NAMALWA (cell line): Measurements from ENCODE around the gene SMPD3.
A peak's percentile ranks its signal among the peaks of the same experiment; 100 is the strongest.

ENCODE experiments used
- DNase-seq: peaks from one replicate; pipeline ENCODE4 v3.0.0-alpha.2; 2015; ENCODE audit warnings: low spot score

The SMPD3 gene

GRCh38 chr16:68380676-68381362, 67.5 kb downstream of the SMPD3 start:
- no peak for DNase-seq

DNA sequence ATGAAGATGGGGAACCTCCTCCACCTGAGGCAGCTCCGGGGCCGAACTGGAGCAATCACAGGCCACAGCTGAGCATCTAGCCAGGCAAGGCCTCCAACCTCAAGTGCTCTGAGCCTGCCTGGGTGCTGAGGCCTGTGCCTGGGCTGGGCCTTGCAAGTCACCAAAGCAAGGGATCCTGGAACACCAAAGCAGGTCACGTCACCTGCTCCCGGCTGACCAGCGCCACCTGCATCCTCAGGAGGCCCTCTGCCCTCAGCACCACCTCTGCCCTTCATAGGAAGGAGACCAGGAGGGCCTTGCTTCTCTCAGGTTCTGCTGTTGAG, 68.0 kb downstream of the SMPD3 start:
- DNase-seq, result no peak

DNA sequence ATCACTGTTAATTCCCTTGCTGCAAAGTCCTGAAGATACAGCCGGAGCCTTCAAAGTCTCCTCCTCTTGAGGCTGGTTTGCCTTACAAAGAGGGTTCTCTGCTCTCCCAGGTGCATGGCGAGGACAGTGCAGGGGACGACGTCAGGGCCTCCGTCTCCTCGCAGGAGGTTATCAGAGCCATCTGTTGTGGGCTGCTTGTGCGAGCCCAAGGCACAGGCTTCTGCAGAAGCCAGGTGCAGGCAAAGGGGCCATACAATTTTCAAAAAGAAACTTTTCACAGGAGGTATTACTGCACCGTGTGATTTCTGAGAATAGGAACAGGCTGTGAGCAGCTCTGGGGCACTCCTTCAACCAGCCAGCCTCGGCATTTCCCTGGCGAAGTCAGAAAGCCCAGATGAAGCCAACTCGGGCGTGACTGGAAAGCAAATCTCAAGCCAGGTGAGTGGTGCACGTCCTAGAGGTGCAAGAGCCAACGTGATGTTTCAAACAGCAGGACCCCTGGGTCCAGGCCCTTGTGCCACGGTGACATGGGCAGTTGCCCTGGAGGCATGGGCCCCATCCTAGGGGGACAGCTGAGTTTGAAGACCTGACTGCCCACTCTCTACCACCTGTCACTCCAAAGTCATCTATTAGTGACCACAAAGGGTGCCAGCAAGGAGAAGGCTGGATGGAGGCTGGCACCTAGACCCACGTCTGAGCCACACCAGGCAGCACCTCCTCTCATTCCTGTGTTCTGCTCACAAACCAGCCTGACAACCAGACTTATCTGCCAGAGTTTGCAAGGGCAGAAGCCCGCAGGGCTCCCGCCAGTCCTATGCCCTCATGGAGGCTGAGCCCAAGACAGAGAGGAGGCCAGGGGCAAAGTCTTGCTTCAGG, 68.6 kb downstream of the SMPD3 start:
- DNase-seq, result peak; percentile 62

- DNase-seq, result no peak
Measured at GRCh38 chr16:68378436-68379415, 69.6 kb downstream of the SMPD3 start.

DNA sequence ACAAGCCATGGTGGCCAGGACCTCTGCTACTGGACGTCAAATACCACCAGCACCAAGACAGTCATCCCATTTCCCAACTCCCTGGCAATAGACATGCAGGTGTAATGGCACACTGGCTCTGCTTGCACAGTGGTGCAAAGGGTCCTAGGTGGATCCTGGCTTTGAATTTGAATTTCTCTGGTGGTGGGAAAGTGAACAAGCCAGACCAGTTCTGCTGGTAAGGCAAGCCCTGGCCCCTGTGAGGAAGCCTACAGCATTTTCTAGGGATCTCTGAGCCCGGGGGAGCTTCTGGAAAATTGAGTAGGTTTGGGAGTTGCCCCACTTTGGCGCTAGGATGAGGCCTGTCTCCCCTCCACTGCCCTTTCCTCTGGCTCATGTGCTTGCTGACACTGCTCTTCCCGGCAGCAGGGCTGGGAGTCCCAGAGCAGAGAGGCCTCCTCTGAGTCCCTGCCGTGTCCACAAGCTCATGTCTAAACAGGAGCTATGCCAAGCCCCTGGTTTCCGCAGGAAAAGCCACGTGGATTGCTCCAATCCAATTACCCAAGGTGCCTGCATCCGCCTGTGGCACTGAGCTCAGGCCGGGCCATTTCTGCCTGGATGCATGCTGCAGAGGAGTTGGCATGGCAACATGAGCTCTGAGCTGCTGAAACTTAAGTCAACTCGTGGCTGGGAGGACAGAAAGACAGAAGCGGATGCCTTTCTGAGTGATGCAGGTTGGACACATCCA, 70.5 kb downstream of the SMPD3 start:
- DNase-seq, result no peak

DNA sequence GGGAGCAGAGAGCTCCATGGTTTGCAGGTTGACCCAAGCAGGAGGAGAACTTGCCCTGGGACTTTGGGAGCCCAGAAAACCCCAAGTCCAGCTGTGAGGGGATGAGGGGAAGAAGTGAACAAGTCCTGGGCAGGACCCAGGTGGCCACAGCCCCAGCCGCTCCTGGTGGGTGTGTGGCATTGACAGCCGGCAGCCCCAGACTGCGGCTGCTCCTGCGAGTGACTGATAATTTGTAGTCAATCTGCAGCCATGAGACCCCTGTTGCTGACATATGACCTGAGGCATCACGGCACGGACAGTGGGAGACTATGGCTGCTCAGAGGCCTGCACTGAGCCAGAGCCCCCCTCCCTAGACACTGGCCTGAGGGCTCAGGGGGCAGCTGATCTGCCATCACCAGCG, 71.1 kb downstream of the SMPD3 start:
- no peak for DNase-seq

- DNase-seq, result no peak
Measured at GRCh38 chr16:68376590-68376989, 71.7 kb downstream of the SMPD3 start.

- no peak for DNase-seq
Measured at GRCh38 chr16:68375801-68376536, 72.3 kb downstream of the SMPD3 start.

DNA sequence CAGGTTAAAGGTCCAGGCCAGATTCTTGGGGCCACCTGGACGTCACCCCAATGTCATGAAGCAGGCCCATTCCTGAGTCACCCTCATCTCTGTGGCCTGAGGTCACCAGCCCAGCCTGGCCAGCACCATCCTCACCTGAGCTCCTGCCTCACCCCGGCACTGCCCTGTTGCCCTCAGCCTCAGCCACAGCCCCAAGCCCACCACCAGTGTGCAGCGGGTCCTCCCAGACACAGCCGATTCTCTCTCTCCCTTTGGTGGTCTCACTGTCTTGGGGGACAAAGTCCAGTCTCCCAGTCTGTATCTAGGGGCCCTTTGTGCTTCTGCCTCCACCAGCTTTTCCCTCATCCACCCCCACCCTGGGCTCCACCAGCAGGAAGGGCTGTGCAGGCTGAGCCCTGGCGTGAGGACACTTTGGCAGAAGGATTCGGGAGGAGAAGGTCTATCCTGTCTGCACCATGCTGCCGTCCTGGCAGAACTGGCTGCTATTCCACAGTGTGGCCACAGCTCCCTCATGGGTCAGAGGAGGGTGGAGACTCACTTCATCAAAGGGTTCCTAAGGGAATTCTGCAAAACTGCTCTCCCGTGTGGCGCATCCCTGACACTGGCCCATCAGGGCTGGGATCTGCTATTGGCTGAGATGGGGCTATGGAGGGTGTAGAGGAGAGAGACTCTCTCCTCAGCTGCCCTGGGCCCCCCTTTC, 73.2 kb downstream of the SMPD3 start:
- no peak for DNase-seq

DNA sequence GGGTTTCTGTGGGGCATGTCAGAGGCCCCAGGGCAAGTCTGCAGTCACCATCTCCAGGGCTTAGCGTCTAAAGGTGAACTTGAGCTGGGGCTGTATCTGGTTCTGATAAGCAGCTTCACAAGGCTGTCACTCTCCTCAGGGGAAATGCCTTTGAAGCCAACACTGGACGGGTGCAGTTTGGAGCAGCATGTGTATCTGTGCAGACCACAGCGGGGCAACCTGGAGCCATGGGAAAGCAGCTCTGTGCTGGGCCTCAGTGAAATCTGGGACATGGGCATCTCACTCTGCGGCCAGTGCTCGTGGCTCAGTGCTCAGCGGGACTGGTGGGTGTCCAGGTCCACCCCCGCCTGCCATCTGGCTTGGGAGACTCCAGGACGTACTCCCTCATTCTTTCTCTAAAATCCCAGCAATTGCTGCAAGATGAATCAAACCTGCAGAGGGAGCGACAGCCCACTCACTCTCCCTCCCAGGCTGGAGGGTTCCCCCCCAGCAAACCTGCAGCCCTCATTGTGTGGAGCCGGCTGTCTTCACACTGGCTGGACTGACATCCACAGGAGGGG, 74.0 kb downstream of the SMPD3 start:
- no peak for DNase-seq

DNA sequence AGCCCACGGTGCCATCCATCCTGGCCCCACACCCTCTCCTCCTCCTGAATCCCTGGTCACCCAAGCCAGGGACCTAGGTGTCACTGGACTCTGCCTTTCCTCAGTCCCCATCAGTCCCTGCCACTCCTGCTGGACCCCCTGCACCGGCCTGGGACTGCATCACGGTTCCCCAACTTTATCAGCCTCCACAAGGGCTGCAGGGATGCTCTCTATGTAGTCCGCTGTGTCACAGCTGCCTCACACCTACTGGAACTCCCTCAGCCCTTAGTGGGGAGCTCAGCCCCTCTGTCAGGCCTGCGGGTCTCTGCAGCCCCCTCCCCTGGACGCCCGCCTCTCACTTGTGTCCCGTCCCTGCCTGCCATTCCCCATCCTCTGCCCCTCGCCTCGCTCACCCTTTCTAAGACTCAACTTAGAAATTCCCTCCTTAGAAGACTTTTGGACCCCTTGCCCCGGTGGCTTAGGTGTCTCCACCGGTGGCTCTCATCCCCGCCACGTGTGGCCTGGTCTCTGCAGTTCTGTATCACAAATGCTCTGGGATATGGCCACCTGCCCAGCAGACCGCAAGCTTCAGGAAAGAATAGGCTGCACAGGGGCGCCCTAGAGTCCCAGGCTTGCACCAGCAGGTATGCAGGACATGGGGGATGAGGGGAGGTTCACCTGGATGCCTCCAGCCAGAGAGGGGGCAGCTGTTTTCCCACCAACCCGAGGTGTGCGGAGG, 74.6 kb downstream of the SMPD3 start:
- DNase-seq, result no peak

GRCh38 chr16:68372806-68373205, 75.5 kb downstream of the SMPD3 start:
- DNase-seq, result no peak

DNA sequence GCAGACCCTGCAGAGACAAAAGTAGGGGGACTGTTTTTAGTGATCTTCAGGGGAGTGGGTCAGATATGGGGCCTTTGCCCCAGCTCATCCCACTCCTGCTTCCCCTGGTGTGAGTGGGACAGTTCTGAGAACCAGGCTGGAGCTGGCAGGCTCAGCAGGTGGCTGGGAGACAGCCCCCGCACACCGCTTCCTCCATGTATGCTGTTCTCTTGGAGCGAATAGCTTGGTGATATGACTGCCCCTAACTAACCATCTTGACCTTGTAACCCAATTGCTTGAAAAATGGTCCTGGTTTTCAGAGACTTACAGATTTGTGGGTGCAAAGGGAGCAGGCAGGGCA, 76.0 kb downstream of the SMPD3 start:
- no peak for DNase-seq

DNA sequence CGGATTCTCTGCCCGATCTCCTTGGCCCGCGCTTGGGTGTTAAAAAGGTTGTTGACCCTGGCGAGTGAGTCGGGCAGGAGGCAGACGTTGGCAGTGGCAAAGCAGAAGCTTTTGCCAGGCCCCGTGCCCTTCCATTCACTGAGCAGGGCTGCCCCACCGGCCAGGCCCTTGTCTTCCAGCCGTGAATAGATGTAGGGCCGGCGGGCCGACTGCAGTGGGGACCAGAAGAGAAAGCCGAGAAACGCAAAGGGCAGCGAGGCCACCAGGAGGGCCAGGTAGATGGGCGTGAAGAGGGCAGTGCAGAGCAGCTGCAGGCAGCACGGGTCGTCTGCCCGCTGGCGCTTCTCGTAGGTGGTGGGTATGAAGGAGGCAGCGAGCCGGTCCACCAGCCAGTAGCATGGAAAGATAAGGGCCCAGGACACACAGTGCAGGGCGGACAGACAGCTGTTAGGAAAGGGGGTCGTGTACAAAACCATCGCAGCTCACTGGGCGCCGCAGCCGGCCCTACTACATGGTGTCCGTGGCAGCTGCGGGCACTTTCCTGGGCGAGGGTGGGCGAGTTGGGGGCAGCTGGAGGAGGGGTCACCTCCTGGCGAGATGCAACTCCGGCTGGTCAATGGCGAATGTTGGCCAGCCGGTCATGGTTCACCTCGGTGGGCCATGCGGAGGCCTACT, 76.5 kb downstream of the SMPD3 start:
- no peak for DNase-seq

- no peak for DNase-seq
Measured at GRCh38 chr16:68371276-68371651, 77.0 kb downstream of the SMPD3 start.

- no peak for DNase-seq
Measured at GRCh38 chr16:68370581-68371275, 77.6 kb downstream of the SMPD3 start.

- DNase-seq, result no peak
Measured at GRCh38 chr16:68369697-68370580, 78.4 kb downstream of the SMPD3 start.
